SK-N-SH treated with all-trans-retinoic acid at 6 μM for 48 hours (cell line): ENCODE measurements around the gene MRPS22.
"Not testable (repeated sequence)": the region's sequence is repeated elsewhere in the genome, so short reads cannot be mapped to it uniquely, and the experiment has no call there.

ENCODE experiments used
- ATAC-seq: fragments of 200-7000 bp; cut with Tn5 transposase; 3 replicates; pipeline ENCODE4 v1.9.1; 2020; ENCODE audit warnings: mild to moderate bottlenecking, moderate library complexity
- ARNTL ChIP-seq: fragments of 450-650 bp; formaldehyde crosslinking; IDR thresholded peaks from 2 replicates; pipeline ENCODE4 v1.5.0; 2020; ENCODE audit warnings: low read depth, mild to moderate bottlenecking, moderate library complexity, borderline replicate concordance
- BACH2 ChIP-seq: fragments of 250-450 bp; sonication (Bioruptor Pico); IDR thresholded peaks from 2 replicates; pipeline ENCODE4 v1.9.0; 2021; ENCODE audit warnings: mild to moderate bottlenecking, borderline replicate concordance
- CREB5 ChIP-seq: fragments of 250-450 bp; sonication (Bioruptor Pico); IDR thresholded peaks from 2 replicates; pipeline ENCODE4 v1.5.1; 2020; ENCODE audit warnings: low read depth, mild to moderate bottlenecking, moderate library complexity
- CSDC2 ChIP-seq: fragments of 250-450 bp; sonication (Bioruptor Pico); IDR thresholded peaks from 2 replicates; pipeline ENCODE4 v1.5.0; 2020; ENCODE audit warnings: mild to moderate bottlenecking, moderate library complexity
- ESRRG ChIP-seq: fragments of 250-450 bp; sonication (Bioruptor Pico); IDR thresholded peaks from 2 replicates; pipeline ENCODE4 v1.6.1; 2021; ENCODE audit warnings: mild to moderate bottlenecking
- GLIS3 ChIP-seq: fragments of 250-450 bp; sonication (Bioruptor Pico); IDR thresholded peaks from 2 replicates; pipeline ENCODE4 v1.5.0; 2020; ENCODE audit warnings: mild to moderate bottlenecking, moderate library complexity
- ISL1 ChIP-seq: fragments of 250-450 bp; sonication (Bioruptor Pico); IDR thresholded peaks from 2 replicates; pipeline ENCODE4 v2.1.2; 2022; ENCODE audit warnings: mild to moderate bottlenecking, moderate library complexity
- OSR1 ChIP-seq: fragments of 250-450 bp; sonication (Bioruptor Pico); IDR thresholded peaks from 2 replicates; pipeline ENCODE4 v1.8.0; 2022; ENCODE audit warnings: moderate library complexity, mild to moderate bottlenecking, inconsistent platforms
- PATZ1 ChIP-seq: fragments of 250-450 bp; sonication (Bioruptor Pico); IDR thresholded peaks from 2 replicates; pipeline ENCODE4 v1.8.0; 2020; ENCODE audit warnings: mild to moderate bottlenecking, moderate library complexity, borderline replicate concordance
- POU6F1 ChIP-seq: fragments of 250-450 bp; sonication (Bioruptor Pico); IDR thresholded peaks from 2 replicates; pipeline ENCODE4 v1.8.0; 2021; ENCODE audit warnings: low read depth, mild to moderate bottlenecking, moderate library complexity, borderline replicate concordance
- PPARA ChIP-seq: fragments of 250-450 bp; sonication (Bioruptor Pico); IDR thresholded peaks from 2 replicates; pipeline ENCODE4 v1.5.0; 2020; ENCODE audit warnings: mild to moderate bottlenecking, borderline replicate concordance
- RARB ChIP-seq: fragments of 250-450 bp; sonication (Bioruptor Pico); IDR thresholded peaks from 2 replicates; pipeline ENCODE4 v1.8.0; 2021; ENCODE audit warnings: mild to moderate bottlenecking, moderate library complexity
- TCF4 ChIP-seq: fragments of 250-450 bp; sonication (Bioruptor Pico); IDR thresholded peaks from 2 replicates; pipeline ENCODE4 v1.8.0; 2021; ENCODE audit warnings: mild to moderate bottlenecking, moderate library complexity, borderline replicate concordance
- TOX ChIP-seq: fragments of 250-450 bp; sonication (Bioruptor Pico); IDR thresholded peaks from 2 replicates; pipeline ENCODE4 v1.8.0; 2021; ENCODE audit warnings: mild to moderate bottlenecking, moderate library complexity, borderline replicate concordance
- TSHZ2 ChIP-seq: fragments of 250-450 bp; sonication (Bioruptor Pico); IDR thresholded peaks from 2 replicates; pipeline ENCODE4 v1.5.0; 2020; ENCODE audit warnings: mild to moderate bottlenecking, moderate library complexity
- ZC3H10 ChIP-seq: fragments of 250-450 bp; sonication (Bioruptor Pico); IDR thresholded peaks from 2 replicates; pipeline ENCODE4 v1.5.1; 2021; ENCODE audit warnings: mild to moderate bottlenecking, moderate library complexity
- ZFP3 ChIP-seq: fragments of 250-450 bp; sonication (Bioruptor Pico); IDR thresholded peaks from 2 replicates; pipeline ENCODE4 v1.5.0; 2020; ENCODE audit warnings: mild to moderate bottlenecking, moderate library complexity
- ZFP30 ChIP-seq: fragments of 450-650 bp; formaldehyde crosslinking; IDR thresholded peaks from 2 replicates; pipeline ENCODE4 v1.5.0; 2022; ENCODE audit warnings: mild to moderate bottlenecking, moderate library complexity
- ZNF565 ChIP-seq: fragments of 450-650 bp; formaldehyde crosslinking; conservative IDR thresholded peaks from 2 replicates; pipeline ENCODE4 v1.5.0; 2020; ENCODE audit warnings: low read depth, mild to moderate bottlenecking, moderate library complexity
- ZNF70 ChIP-seq: fragments of 450-650 bp; formaldehyde crosslinking; IDR thresholded peaks from 2 replicates; pipeline ENCODE4 v1.5.0; 2020; ENCODE audit warnings: mild to moderate bottlenecking, moderate library complexity
- ZNF8 ChIP-seq: fragments of 450-650 bp; formaldehyde crosslinking; IDR thresholded peaks from 2 replicates; pipeline ENCODE4 v1.5.0; 2020; ENCODE audit warnings: mild to moderate bottlenecking, moderate library complexity

MRPS22 gene

GRCh38 chr3:139380575-139380974 lies 36.8 kb downstream of the MRPS22 start:
- ATAC-seq, result no peak

GRCh38 chr3:139382291-139382690 lies 38.5 kb downstream of the MRPS22 start:
- ATAC-seq, result not testable (repeated sequence)

More at GRCh38 chr3:139380575-139380974, 36.8 kb downstream of the MRPS22 start:
- TF ChIP-seq ARNTL (CRISPR knock-in tag) (no peak), BACH2 (CRISPR knock-in tag) (no peak), TOX (CRISPR knock-in tag) (no peak), ZNF565 (CRISPR knock-in tag) (no peak), ZFP30 (CRISPR knock-in tag) (no peak), TCF4 (CRISPR knock-in tag) (no peak), ISL1 (CRISPR knock-in tag) (no peak), ZNF8 (CRISPR knock-in tag) (no peak), CSDC2 (CRISPR knock-in tag) (no peak), CREB5 (CRISPR knock-in tag) (no peak), ZC3H10 (no peak), ZFP3 (CRISPR knock-in tag) (no peak), RARB (CRISPR knock-in tag) (no peak), PPARA (CRISPR knock-in tag) (no peak), OSR1 (CRISPR knock-in tag) (no peak), ESRRG (CRISPR knock-in tag) (no peak), ZNF70 (CRISPR knock-in tag) (no peak), TSHZ2 (CRISPR knock-in tag) (no peak), GLIS3 (CRISPR knock-in tag) (no peak), POU6F1 (CRISPR knock-in tag) (no peak)

GRCh38 chr3:139388077-139388476 lies 44.3 kb downstream of the MRPS22 start:
- no peak for TF ChIP-seq ESRRG (CRISPR knock-in tag)
- no peak for TF ChIP-seq CREB5 (CRISPR knock-in tag)
- no peak for TF ChIP-seq PPARA (CRISPR knock-in tag)
- no peak for TF ChIP-seq PATZ1 (CRISPR knock-in tag)
- no peak for TF ChIP-seq ZC3H10
- no peak for TF ChIP-seq ZFP30 (CRISPR knock-in tag)
- ATAC-seq, result no peak
